Mucosa of descending colon (tissue), 3 donors: ENCODE measurements around the gene ITIH1. TPM values are rescaled to one million over a fixed set of nuclear protein-coding genes. Genes with fewer than 3 reads are reported as not detected.

Experiments
- ATAC-seq: fragments of 200-7000 bp; cut with Tn5 transposase; one replicate; pipeline ENCODE4 v1.9.1; 2020; ENCODE audit warnings: mild to moderate bottlenecking, moderate library complexity
- DNase-seq, 3 donors: peaks; one replicate each; pipeline ENCODE4 v3.0.0-alpha.2; 2020
- H3K36me3 ChIP-seq: fragments of 200-600 bp; one replicate; pipeline ENCODE4 v1.8.0; 2021; ENCODE audit warnings: low read depth, mild to moderate bottlenecking
- H3K4me1 ChIP-seq: fragments of 200-600 bp; one replicate; pipeline ENCODE4 v1.8.0; 2021; ENCODE audit warnings: low read depth, mild to moderate bottlenecking
- H3K4me3 ChIP-seq: fragments of 200-600 bp; one replicate; pipeline ENCODE4 v1.8.0; 2021; ENCODE audit warnings: mild to moderate bottlenecking
- H3K9me3 ChIP-seq: fragments of 200-600 bp; one replicate; pipeline ENCODE4 v1.8.0; 2021; ENCODE audit warnings: mild to moderate bottlenecking
- intact Hi-C, 2 donors: fragments of 100-400 bp; cut with DNase I in 1 of 2; cut with micrococcal nuclease in 1 of 2; formaldehyde crosslinking; loops; one replicate each; pipeline versions ENCODE4 v1.11.0 to v1.11.1; 2022; cut with DNase I, micrococcal nuclease
- total RNA-seq, 3 donors: library from RNA; stranded (reverse); fragmentation: NEBNext Ultra II Directional in 2 of 3; extraction: Animal tissue kit (Norgen Biotek cat#: 25700) in 2 of 3; gene quantifications; one replicate each; pipeline versions ENCODE4 v1.2.1 to v1.2.4, GENCODE V29; 2021 to 2023
- TF ChIP-seq, protein P1 (sequence below): fragments of 200-600 bp; IDR thresholded peaks from one replicate; pipeline ENCODE4 v1.8.0; 2022; ENCODE audit warnings: antibody characterized with exemption, mild to moderate bottlenecking
- donor health status: DM: no; HTN: no; CAD: no; lungs with moderate emphysema.
- donor health status: DM: no; HTN: no; CAD: no.
- donor health status: DM: no; HTN: yes; CAD: no.

The ITIH1 gene
- total RNA-seq, 3 donors from 2014 or later = not detected

DNA sequence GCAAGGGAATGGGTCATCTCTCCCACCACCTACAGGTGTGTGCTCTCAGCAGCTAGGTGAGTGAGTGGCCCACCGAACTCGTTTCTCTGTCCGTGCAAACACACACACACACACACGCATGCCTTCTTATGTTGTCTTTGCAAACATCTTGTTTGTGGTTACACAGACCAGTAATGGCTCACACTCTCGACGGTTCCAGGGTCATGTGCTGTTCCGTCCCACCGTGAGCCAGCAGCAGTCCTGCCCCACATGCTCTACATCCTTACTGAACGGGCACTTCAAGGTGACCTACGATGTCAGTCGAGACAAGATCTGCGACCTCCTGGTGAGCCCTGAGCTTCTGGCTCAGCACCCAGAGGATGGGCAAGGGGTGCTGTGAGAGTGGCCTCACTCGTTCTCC lies 4.3 kb downstream of the ITIH1 start:
- intact Hi-C loops = no loop called here
- H3K4me1 ChIP-seq = no peaks in the 10 kb centered on the region
- H3K4me3 ChIP-seq = no peak overlapping the region
- no peaks in the 10 kb centered on the region for H3K9me3 ChIP-seq
- no peak for ATAC-seq
- TF ChIP-seq, protein P1, sequence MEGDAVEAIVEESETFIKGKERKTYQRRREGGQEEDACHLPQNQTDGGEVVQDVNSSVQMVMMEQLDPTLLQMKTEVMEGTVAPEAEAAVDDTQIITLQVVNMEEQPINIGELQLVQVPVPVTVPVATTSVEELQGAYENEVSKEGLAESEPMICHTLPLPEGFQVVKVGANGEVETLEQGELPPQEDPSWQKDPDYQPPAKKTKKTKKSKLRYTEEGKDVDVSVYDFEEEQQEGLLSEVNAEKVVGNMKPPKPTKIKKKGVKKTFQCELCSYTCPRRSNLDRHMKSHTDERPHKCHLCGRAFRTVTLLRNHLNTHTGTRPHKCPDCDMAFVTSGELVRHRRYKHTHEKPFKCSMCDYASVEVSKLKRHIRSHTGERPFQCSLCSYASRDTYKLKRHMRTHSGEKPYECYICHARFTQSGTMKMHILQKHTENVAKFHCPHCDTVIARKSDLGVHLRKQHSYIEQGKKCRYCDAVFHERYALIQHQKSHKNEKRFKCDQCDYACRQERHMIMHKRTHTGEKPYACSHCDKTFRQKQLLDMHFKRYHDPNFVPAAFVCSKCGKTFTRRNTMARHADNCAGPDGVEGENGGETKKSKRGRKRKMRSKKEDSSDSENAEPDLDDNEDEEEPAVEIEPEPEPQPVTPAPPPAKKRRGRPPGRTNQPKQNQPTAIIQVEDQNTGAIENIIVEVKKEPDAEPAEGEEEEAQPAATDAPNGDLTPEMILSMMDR = no peak
- no peaks in the 10 kb centered on the region for H3K36me3 ChIP-seq
- no peak for DNase-seq

DNA sequence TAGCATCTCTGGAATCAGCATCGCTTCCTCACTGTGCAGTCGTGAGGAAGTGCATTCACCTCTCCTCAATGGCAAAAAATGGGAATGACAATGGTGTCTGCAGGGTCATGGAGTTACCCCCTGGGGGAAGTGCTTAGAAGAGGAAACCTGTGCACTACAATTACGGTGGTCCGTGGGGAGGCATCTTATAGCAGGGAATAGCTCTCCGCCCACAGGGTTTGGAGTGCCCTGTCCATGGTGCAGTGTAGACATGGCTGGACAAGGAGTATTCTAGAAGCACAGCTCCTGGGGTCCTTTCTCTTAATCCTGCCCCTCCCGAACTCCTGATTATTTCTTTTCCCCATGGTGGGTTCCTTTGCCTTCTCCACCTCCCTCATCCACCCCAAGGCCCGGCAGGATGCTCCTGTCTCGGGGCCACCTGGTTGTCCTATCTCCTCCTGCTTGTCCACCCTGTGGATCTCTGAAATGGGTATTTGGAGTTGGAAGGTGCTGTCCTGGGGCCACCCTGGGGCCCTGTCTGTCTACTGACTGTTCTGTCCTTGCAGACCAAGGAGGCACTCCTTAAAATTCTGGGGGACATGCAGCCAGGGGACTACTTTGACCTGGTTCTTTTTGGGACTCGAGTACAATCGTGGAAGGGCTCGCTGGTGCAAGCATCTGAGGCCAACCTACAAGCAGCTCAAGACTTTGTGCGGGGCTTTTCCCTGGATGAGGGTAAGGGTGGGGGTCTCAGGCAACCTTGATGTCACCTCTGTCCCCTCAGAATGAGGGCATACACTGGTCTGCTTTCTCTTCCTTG lies 5.2 kb downstream of the ITIH1 start:
- TF ChIP-seq, protein P1 = no peak
- no peaks in the 10 kb centered on the region for H3K9me3 ChIP-seq
- intact Hi-C loops = no loop called here
- no peaks in the 10 kb centered on the region for H3K4me1 ChIP-seq
- no peak for ATAC-seq
- peak in 1 of 3 donors; percentile 21 for DNase-seq
- H3K4me3 ChIP-seq = no peak overlapping the region
- no peaks in the 10 kb centered on the region for H3K36me3 ChIP-seq

DNA sequence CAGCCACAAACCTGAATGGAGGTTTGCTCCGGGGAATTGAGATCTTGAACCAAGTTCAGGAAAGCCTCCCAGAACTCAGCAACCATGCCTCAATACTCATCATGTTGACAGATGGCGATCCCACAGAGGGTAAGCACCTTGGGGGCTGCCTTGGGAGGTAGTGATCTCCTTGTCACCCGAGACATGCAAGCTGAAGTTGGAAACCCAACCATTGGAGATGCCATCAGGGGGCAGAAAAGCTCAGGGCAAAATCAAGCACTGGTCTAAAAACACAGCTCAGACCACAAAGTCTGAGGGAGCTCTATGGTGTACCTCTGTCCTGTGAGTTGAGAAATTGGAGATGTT lies 5.8 kb downstream of the ITIH1 start:
- Histone ChIP-seq H3K9me3 (no peaks in the 10 kb centered on the region), H3K4me1 (no peaks in the 10 kb centered on the region), H3K4me3 (no peak overlapping the region), H3K36me3 (no peaks in the 10 kb centered on the region)
- ATAC-seq = no peak
- TF ChIP-seq, protein P1 = no peak
- intact Hi-C loops = no loop called here
- DNase-seq = no peak

DNA sequence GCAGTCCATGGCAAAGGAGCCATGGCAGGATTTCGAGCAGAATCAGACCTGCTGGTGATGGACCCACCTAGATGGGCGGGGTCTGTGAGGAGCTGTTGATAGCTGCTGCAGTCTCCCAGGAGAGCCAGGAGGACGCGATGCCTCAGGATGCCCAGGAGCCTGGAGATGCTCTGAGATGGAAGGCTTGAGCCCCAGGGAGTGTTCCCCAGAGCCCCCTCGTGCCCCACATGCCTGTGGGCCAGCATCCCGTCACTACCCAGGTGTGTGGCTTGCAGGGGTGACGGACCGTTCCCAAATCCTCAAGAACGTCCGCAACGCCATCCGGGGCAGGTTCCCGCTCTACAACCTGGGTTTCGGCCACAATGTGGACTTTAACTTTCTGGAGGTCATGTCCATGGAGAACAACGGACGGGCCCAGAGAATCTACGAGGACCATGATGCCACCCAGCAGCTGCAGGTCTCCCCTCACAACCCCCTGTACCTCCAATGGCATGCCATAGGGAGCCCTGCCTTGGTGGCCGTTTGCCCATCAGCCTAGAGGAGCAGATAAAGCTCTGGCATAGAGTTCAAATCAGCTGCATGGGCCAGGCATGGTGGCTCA lies 6.7 kb downstream of the ITIH1 start:
- intact Hi-C loops = no loop called here
- Histone ChIP-seq H3K4me1 (no peaks in the 10 kb centered on the region), H3K36me3 (no peaks in the 10 kb centered on the region), H3K9me3 (no peaks in the 10 kb centered on the region), H3K4me3 (no peak overlapping the region)
- TF ChIP-seq, protein P1 = no peak
- no peak for ATAC-seq
- DNase-seq = peak in 1 of 3 donors; percentile 17

DNA sequence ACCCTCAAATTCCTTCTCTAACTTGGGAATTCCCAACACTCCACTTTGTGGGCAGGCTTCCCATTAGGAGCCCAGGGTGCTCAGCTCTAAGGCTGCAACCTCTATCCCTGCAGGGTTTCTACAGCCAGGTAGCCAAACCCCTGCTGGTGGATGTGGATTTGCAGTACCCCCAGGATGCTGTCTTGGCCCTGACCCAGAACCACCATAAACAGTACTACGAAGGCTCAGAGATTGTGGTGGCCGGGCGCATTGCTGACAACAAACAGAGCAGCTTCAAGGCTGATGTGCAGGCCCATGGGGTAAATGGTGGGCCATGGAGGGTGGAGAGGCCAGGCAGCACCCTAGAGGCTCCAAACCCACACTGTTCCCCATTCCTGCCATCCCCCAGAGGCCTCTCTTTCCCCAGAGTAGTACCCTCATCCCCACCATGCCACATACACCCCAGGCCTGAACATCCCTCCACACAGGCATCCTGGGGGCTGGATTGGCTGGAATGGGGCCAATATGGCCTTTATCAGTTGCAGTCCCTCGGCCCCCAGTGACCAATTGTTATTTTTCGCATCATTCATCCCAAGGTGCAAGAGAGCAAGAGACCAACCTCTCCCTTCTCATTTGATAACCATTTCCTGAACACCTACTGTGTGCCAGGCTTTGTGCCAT lies 7.7 kb downstream of the ITIH1 start:
- TF ChIP-seq, protein P1 = no peak
- Histone ChIP-seq H3K4me1 (no peaks in the 10 kb centered on the region), H3K9me3 (no peaks in the 10 kb centered on the region), H3K36me3 (no peaks in the 10 kb centered on the region), H3K4me3 (no peak overlapping the region)
- peak in 1 of 3 donors; percentile 15 for DNase-seq
- intact Hi-C loops = no loop called here
- no peak for ATAC-seq
